Stimulated activated CD4-positive, alpha-beta T cell treated with anti-CD3 and anti-CD28 coated beads, Interleukin-4, amount 100 ng/mL, for 24 hours (primary cell): ENCODE results near the gene NADK2.
"Not testable (repeated sequence)": the region's sequence is repeated elsewhere in the genome, so short reads cannot be mapped to it uniquely, and the experiment has no call there.

Source experiments
- DNase-seq: peaks from one replicate; pipeline ENCODE4 v3.0.0-alpha.2; 2020

Gene NADK2

DNA sequence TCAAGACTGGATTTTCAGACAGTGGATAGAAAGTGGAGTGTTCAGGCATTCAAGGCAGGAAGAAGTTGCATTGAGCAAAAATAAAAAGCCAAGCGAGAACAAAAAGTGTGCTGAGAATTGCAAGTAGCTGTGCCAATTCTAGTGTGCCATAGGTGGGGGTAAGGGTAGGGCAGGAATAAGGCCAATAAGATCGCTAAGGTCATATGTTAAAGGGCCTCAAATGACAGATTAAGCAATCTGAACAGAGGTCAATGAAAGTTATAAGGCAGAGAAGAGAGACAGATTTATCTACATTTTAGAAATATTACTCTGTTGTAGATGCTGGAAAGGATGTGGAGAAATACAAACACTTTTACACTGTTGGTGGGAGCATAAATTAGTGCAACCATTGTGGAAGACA is 36.4 kb downstream of the NADK2 start:
- no peak for DNase-seq

DNA sequence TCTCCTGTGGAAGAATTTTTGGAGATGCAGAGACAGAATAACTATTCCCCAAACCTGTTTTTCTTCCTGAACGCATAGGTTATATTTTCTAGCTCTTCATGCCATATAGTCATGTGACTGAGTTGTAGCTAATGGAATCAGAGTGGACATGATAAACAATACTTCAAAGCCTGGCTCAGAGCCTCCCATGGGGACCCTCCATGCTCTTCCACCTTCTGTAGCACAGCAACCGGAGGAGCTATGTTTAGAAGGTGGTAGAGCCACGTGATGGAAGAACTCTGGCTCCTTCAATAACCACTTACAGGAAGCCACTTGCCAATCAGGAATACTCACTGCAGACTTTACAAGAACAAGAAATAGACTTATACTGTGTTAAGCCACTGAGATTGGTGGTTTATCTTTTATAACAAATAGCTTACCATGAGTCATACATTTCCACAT is 39.2 kb downstream of the NADK2 start:
- no peak for DNase-seq

DNA sequence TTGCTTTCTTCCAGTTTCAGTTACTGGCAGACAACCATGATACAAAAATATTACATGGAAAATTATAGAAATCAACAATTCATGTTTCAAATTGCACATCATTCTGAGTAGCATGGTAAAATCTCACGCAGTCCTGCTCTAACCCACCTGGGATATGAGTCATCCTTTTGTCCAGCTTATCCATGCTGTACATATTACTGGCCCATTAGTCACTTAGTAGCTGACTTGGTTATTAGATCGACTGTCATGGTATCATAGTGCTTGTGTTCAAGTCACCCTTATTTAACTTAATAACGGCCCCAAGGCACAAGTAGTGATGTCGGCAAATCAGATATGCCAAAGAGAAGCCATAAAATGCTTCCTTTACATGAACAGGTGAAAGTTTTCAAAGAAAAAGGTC is 41.2 kb downstream of the NADK2 start:
- DNase-seq, result no peak

DNA sequence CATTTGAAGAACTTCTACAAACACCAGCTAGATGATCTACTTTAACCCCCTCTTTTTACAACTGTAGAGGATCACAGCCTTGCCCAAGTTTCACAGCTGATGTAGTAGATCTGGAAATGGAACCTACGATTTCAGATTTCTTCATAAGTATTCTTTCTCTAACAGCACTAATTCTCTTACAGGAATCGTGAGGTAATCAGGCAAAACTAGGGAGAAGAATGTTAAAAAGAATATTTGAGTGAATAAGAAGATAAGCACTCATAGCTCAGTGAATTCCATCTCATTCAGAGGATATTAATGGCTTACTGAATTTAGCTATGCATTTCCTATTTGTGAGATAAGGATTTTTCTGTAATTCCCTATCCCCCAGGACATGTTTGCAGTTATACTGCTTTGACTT is 42.1 kb downstream of the NADK2 start:
- no peak for DNase-seq

DNA sequence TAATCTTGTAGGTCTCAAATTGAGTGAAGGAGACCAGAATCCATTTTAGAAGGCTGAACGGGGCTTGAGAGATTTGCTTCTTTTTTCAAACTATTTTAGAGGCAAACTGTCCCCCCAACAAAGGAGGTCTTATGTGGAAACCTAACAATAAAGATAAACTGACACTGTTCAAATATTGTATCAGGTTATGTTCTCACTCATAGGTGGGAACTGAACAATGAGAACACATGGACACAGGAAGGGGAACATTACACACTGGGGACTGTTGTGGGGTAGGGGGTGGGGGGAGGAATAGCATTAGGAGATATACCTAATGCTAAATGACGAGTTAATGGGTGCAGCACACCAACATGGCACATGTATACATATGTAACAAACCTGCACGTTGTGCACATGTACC is 42.9 kb downstream of the NADK2 start:
- DNase-seq, result not testable (repeated sequence)

DNA sequence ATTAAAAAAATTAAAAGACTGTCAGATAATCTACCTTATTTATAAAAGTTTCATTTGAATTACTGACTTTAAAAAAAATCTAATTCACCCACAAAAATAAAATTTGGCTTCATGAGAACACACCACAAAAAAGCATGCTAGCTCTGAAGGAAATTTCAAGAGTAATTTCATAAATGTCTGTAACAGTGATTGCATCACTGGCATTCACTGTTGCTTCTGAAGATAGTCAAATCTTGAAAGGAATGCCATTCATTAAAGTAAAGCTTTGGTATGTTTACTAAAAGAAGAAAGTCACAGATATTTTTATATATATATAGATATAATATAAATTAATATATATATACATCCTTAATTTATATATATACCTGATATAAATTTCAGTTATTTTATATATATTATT is 43.4 kb downstream of the NADK2 start:
- DNase-seq, result no peak

DNA sequence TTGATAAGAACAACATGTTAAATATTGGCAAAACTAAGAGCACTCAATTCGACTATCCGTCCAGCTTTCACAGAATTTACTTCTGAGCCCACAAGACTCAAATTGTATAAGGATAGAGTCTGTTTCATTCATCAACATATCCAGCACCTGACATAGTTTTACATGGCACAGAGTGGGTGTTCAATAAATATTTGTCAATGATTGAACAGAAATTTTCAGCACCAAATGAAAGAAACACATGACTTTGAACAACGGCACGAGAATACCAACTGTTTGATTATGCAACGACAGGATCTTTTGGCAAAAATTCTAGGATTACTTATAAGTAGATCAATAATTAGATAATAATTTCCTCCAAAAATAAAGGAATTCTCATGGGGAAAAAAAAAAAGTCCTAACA is 48.0 kb downstream of the NADK2 start:
- no peak for DNase-seq

DNA sequence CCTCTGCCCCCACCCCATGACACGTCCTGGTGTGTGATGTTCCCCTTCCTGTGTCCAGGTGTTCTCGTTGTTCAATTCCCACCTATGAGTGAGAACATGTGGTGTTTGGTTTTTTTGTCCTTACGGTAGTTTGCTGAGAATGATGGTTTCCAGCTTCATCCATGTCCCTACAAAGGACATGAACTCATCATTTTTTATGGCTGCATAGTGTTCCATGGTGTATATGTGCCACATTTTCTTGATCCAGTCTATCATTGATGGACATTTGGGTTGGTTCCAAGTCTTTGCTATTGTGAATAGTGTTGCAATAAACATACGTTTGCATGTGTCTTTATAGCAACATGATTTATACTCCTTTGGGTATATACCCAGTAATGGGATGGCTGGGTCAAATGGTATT is 57.3 kb downstream of the NADK2 start:
- not testable (repeated sequence) for DNase-seq

DNA sequence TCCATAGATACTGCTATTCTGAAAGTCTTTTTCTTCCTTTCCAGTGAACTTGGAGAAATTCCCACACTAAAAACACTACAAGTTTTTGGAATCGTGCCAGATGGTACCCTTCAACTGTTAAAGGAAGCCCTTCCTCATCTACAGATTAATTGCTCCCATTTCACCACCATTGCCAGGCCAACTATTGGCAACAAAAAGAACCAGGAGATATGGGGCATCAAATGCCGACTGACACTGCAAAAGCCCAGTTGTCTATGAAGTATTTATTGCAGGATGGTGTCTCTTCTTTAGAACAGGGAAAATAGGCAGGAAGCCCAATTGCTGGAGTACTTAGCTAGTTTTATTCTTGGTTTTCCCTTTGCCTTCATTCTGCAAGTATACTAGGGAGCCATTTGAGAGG is 60.0 kb downstream of the NADK2 start:
- no peak for DNase-seq

DNA sequence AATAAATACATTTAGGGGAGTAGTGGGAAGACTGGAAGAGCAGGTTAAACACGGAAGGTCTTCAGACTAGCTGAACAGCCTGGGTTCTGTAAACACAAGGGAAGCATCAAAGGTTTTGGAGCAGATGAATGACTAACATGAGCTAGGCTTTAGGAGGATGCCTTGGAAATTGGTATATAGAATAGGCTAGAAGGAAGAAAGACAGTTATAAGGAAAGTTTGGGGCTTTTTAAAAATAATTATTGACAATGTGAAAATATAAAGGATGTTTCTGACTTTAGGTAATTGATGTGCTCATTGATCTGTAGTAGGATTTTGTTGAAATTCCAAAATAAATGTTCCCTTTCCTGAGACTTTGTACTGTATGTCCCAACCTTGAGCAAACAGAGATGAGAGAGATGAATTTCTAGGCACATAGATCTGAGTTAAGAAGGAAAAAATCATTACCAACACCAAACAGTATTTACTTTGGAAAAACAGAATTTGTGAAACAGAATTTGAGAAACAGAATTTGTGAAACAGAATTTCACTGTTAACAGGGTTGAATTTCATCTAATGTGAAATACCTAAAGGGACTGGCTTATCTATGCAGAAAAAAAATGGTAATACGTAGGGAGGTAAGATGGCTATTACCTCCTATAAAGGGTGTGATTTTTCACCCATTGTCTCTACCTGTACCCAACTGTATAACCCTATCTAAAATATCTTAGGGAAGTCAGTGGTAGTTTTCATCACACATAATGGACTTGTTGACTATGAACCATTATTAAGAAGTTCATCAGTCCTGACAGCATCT is 61.0 kb downstream of the NADK2 start:
- DNase-seq, result no peak

DNA sequence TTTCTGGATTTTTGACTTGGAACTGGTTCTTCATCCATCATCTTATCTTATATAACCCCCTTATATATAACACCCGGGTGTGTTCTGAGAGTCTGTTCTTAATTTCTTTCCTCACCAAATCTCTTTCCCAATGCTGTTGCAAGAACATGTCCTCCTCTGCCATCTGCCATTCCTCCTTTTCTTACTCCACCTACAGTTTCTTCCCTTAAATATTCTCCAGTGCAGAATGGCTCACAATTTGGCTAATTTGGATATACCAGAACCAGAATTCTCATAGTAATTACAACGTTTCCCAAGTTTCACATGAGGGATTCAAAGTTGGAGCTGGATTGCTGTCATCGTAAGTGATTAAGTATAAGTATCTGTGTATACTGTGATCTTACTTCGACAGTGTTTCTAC is 61.8 kb downstream of the NADK2 start:
- no peak for DNase-seq

DNA sequence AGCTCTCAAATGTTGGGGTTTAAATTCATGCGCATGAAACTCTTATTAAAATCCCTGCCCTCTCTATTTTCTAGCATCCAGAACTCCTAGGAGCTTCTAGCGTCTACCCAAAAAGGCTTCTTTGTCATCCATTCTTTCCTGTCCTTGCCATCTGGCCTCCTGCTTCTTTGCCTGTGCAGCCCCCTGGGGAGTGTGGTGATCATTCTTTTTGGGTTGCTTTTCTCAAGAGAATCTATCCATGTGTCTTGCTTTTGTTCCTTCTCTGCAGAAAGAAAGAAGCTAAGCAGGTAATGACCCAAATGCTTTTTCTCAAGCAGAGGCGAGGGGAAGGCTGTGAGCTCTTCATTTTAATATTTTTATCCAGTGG is 63.2 kb downstream of the NADK2 start:
- no peak for DNase-seq

DNA sequence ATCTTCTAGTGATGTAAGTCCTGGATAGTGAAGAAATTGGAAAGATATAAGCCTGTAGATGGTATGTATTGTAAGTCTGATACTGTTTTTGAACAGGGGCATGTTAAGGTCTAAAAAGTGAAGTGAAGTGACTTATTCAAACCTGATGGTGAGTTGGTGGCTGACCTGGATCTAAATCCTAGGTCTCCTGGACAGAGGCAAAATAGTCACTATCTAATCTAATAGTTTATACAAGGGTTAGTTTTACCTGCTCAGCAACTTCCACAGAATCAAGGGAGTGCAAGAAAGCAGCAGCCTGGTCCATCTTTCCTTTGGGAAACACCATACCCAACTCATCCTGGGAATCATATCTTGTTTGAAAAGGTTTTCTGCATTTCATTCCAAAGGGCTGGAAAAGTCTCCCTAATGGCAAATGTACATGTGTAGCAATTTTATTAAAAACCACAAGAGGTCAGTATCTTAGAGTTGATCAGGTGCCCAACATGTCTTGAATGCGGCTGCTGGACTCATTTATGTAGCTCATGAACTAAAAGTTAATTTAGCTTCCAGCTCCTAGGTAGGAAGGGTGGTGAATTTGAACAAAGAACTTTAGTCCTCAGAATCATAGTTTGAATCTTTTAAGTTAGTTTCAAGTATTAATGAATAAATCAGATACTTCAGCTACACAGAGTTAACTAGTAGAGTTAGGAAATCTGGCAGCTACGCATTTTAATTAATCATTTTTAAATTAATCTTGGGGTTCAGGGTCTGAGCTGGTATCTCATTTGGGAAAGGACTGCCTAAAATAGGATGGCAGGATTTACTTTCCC is 63.8 kb downstream of the NADK2 start:
- DNase-seq, result no peak

DNA sequence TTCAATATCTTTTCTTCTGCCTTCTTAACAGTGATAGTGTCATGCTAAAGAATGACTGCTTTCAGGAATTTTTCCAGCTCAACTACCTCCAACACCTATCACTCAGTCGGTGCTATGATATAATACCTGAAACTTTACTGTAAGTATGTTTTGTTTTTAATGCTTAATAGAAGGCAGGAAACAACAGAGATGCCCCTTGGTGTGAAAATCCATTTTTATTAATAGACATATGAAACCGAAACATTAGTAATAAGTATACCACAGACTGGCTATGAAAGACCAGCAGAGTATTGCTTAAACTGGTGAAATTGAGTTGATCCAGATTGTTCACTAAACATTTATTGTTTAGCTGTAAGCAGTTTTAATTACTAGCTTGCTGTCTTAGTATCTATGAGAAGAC is 64.6 kb downstream of the NADK2 start:
- no peak for DNase-seq

DNA sequence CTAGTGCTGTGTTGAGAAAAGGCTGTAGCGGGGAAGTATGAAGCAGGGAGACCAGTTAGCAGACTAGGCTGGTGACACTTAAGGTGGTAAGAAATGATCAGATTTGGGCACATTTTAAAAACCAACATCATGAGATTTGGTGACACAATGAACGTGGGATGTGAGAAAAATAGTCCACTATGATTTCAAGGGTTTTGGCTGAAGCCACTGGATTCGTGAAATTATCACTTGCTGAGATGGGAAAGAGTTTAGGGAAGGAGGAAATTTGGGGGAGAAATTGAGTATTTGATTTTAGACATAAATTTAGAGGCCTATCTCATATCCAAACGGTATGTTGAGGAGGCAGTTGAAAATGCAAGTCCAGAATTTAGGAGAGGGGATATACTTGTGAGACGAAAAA is 66.7 kb downstream of the NADK2 start:
- no peak for DNase-seq

DNA sequence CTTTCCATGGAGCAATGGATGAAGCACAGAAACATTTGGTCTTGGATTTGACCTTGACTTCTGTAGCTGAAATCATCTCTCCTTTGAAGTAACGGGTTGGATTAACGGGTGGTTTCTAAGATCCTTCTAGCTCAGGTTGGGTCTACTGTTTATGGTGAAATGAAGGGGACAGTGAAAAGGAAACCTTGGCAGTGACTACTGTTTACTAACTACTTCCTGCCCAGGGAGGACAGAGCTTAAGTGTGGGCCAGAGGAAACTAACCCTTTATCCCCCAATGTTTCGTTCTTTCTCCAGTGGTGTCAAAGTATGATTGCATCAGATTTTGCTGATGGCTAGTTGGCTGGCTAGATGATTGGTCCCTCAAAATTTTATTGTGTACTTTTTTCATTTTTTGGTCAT is 67.6 kb downstream of the NADK2 start:
- DNase-seq, result no peak

DNA sequence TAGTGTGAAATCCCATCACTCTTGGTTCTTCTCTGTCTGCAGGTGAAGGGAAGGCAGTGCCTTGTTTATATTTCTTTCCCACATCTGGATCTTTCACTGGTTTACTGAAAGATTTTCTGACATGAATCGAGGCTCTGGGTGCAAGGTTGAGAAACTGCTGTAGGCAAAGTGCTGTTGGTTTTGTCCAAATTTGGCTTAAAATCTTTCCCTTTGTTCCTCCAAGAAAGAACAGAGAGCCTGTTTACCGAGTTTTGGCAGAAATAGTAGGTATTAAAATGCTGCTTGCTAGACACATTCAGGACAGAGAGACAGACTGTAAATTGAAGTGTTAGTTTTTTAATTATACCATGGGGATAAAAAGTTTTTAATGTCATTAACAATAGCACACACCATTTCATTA is 68.3 kb downstream of the NADK2 start:
- DNase-seq, result no peak

DNA sequence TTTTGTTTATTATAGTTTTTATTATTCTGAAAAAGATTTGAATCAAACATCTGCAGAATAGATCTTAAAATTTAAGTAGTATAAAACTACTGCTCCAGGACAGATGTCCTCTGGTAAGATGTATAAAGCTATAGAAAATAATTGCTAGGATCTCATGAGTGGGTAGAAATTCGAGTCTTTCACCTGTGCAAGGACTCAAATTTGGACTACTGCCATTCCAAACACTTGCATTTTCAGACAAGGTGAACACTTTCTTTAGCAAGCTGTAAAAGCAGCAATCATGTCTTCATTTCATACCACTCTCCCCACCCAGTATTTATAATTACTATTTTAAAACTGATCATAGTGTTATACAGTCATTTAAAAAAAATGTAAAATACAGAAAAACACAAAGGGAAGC is 69.1 kb downstream of the NADK2 start:
- no peak for DNase-seq

DNA sequence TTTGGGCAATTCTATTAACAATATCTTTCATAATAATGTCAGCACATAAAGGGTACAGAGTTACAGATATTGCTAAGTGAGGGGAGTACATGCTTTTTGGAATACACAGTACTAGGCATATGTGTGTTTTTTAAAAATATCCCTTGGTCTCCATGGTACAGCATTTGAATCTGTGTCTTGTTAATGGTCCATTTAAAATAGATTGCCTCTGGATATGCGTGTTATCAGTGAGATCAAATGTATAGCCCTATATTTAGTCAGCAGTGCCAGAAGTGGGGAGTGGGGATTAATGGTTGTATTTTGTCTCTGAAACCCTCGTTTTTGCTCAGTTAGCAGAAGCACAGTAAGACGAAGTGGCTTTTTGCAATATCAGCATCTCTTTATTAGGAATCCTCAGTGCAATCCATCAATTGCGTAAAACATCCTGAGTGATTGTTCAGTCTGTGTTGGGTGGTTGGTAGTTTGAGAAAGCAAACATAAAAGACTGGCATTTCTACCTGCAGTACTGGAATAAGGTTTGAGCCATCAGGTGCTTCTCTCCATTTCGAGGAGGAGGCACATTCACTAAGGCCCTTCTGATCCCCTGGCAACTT is 70.8 kb downstream of the NADK2 start:
- no peak for DNase-seq

DNA sequence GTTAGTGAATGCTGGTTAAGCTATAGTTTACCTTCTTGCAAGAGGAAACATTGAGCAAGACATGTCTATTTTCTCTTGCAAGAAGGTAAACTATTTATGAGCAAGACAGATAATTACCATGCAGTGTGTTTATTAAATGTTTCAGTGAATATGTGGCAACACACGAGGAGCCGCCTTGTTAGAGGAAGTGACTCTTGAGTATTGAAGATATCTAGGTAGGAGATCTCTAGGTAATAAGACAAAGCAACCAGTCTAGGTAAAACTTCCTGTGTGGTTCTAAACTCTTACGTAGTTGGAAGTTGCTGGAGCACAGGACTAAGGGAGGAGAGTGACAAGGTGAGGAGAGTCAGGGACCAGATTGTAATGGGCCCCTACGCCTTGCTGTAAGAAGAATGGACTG is 73.0 kb downstream of the NADK2 start:
- DNase-seq, result no peak

DNA sequence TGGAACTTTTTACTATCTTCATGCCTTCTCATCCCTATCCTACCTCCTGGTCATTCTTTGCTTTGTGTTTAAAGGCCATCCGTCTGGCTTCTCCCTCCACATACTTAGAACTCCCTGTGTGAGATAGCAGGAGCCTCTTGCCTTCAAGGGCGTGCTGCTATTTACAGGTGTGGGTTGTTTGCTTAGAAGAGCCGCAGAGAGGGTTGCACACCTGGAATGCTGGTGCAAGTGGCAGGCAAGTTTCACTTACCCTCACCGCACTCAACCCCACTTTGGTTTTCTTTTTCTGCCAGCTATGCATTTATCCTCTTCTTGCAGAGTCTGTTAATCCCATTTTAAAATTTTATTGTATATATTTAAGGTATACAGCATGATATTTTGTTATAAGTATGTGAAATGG is 77.3 kb downstream of the NADK2 start:
- DNase-seq, result no peak

DNA sequence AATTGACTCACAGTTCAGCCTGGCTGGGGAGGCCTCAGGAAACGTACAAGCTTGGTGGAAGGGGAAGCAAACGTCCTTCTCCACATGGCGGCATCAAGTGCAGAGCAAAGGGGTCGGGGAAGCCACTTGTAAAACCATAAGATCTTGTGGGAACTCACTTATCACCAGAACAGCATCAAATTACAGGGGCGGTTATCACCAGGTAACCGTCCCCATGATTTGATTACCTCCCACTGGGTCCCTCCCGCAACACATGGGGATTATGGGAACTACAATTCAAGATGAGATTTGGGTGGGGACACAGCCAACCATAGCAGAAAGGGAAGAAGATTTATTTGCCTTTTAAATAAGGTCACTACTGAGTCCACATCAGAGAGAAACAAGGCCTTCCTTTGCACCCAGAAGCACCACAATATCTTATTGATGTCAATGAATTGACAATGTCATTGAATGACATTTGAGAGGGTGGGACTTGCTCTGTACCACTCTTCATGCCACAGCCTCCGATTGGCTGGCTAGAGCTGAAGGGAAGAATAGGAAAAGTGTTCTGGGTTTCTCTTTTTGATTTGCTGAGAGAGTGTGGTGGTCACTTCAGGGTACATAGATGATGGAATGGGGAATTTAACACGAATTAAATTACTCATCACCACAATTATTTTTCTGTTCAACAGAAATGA is 78.8 kb downstream of the NADK2 start:
- no peak for DNase-seq

DNA sequence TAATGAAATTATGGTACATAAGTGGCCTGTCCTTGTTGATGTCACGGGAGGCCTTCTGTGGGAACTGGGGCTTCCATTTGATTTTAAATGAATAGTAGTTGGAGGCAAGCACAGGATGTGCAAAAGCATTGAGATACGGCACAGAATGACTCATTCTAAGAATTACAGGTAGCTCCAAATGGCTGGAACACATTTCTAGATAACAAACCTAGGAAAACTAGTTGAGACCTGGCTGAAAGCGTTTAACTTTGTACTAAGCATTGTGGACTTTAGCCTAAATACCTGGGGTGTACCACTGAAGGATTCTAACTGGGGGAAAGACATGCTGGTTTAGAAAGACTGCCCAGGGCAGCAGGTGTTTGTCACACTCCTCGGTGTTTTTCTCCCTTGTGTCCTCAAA is 80.4 kb downstream of the NADK2 start:
- no peak for DNase-seq

DNA sequence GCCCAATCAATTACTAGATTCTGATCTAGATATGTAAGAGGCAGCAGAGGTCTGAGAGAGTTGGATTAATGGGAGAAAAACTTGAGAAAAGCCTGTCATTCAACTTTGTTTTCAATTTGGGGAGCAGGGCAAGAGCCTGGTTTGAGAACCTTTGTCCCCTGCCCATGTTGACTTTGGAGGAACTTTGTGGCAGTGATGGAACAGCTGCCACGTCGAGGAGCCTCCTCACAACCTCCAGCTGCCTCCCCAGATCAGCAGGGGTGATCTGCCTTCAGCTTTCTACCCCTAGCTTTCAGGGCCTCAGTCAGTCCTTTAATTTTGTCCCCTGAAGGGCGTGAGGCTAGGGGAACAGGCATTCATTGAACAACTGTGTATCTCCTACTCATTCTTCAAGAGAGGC is 81.1 kb downstream of the NADK2 start:
- no peak for DNase-seq
